ENCODE results near the gene CREBL2.
"Not testable (repeated sequence)": the region's sequence is repeated elsewhere in the genome, so short reads cannot be mapped to it uniquely, and the experiment has no call there.

Gene CREBL2

DNA sequence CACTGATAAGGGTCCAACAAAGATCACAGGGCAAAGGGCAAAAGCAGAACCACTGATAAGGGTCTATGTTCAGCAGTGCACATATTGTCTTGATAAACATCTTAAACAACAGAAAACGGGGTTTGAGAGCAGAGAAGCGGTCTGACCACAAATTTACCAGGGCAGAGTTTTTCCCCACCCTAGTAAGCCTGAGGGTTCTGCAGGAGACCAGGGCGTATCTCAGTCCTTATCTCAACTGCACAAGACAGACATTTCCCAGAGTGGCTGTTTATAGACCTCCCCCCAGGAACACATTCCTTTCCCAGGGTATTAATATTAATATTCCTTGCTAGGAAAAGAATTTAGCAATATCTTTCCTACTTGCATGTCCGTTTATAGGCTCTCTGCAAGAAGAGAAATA lies 28.3 kb downstream of the CREBL2 start:
- DNase-seq, result not testable (repeated sequence)

DNA sequence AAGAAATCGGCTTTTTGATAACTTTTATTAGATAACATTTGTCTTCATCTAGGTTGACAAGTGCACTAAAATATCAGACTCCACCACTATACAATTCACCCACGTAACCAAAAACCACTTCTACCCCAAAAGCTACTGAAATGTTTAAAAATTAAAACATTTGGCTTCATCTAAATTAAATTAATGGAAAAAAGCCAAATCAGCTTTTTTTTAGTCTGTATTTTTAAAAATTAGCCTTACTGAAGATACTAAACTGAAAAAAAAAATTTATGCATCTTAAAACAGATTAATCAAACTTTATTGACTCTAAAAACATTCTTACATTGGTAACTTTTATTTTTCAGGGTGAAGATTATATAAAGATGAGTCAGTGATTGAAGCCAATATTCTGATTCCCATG lies 30.0 kb downstream of the CREBL2 start:
- DNase-seq, result no peak

DNA sequence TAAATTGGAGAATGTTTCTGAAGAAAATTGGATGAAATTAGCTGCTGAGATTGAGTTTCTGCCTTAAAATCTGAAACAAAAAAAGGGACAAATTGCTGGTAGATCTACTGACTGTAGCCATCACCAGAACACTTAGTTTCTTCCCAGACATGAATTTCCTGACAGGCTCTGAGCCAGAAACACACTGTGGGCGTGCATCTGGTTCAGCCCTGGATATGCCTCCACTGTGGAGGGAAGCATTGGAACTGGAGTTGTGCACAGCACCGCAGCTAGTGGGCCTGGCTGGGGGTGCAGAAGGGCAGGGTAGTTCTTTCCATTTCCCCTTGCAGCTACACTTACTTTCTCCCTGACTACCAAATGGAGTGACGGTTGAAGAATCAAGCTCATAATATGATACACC lies 31.2 kb downstream of the CREBL2 start:
- DNase-seq, result no peak

DNA sequence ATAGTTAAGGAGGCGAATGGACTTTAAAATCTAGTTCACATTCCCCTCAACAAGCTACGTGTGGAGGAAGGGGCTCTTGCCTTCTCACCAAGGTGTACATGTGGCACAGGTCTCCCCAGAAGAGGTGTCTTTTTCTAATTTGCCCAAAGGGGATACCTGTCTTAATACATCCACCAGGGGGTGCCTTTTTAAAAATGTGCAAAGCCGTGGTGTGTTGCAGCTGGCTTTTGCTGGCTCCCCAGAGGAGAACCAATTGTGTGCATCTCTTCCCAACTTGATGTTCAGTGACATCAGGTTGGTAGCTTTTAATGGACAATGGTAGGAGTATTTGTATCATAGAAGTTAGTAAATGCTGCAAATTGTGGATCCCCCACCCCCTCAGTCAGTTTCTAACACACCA lies 33.8 kb downstream of the CREBL2 start:
- DNase-seq, result no peak

DNA sequence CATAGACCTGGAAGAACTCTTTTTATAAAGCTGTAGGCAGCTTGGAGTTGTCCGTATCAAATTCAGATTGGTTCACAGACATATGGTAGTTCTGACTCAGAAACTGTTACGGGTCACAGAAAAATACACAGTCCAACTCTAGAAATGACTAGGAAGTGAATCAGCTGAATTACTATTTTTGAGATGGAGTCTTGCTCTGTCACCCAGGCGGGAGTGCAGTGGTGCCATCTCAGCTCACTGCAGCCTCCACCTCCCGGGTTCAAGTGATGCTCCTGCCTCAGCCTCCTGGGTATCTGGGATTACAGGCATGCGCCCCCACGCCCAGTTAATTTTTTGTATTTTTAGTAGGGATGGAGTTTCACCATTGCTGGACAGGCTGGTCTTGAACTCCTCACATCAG lies 34.3 kb downstream of the CREBL2 start:
- not testable (repeated sequence) for DNase-seq

DNA sequence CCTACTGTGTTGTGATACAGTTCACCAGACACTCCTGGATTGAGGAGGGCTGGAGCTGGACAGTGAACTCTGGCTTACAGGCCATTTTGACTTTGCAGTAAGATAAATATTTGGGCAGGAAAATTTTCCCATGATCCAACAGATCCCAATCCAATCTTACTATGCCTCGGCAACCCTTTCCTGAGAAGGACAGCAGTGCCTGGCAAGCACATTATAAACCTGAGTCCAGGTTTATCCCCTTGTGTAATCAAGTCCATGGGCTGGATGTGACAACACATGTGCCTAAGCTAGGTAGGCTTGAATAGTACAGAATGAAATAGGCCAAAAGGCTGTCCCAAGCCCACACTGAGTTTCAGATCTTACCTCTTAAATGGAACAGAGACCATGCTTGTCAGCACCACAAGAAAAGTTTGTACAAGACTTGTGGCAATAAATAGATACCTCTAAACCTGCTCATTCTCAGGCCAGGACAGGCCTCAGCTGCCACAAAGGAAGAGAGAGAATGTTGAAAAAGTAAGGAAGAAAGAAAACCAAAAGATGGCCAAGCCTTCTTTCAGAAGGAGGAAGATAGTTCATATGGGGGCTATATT lies 34.9 kb downstream of the CREBL2 start:
- no peak for DNase-seq

DNA sequence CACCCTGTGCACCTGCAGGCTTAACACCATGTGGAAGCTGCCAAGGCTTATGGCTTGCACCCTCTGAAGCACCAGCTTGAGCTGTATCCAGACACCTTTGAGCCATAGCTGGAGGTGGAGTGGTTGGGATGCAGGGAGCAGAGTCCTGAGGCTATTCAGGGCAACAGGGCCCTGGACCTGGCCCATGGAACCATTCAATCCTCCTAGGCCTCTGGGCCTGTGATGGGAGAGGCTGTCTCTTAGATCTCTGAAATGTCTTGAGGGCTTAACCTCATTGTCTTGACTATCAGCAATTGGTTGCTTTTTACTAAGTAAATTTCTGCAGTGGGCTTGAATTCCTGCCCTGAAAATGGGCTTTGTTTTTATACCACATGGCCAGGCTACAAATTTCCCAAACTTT lies 36.6 kb downstream of the CREBL2 start:
- DNase-seq, result no peak

DNA sequence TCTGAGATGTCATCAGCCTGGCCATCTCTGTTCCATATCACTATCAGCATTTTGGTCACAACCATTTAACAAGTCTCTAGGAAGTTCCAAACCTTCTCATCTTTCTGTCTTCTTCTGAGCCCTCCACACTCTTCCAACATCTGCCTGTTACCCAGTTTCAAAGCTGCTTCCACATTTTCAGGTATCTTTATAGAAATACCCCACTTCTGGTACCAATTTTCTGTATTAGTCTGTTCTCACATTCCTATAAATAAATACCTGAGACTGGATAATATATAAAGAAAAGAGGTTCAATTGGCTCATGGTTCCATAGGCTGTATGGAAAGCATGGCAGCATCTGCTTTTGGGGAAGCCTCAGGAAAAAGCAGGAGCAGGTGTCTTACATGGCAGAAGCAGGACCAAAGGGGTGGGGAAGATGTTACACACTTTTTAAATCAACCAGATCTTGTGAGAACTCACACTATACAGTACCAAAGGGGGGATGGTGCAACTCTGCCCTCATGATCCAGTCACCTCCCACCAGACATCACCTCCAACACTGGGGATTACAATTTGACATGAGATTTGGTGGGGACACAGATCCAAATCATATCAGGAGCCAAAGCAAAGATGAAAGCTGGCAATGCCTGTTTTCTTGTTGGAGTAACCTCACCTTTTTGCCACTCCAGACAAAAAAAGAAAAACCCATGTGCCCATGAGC lies 37.4 kb downstream of the CREBL2 start:
- DNase-seq, result no peak

DNA sequence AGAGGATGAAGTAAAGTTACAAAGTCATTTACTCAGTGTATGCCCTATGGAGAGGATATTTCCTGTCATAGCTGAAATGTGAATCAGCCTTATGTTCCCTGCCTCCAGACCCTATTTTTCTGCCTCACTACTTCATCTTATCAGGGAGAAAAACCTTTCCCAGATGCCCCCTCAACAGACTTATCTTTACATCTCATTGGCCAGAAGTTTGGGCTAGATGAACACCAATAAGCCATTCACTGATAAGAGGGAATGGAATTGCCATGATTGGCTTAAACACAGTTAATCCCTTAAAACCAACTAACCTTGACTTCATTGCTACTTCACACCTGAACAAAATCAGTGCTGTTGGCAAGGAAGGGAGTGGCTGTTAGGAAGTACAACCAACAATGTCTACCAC lies 40.1 kb downstream of the CREBL2 start:
- no peak for DNase-seq

DNA sequence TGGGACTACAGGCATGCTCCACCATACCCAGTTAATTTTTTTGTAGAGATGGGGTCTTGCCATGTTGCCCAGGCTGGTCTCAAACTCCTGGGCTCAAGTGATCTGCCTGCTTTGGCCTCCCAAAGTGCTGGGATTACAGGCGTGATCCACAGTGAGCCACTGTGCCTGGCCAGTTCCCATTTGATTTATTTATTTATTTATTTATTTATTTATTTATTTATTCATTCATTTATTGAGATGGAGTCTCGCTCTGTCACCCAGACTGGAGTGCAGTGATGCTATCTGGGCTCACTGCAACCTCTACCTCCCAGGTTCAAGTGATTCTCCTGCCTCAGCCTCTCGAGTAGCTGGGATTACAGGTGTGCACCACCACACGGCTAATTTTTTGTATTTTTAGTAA lies 41.0 kb downstream of the CREBL2 start:
- DNase-seq, result not testable (repeated sequence)

DNA sequence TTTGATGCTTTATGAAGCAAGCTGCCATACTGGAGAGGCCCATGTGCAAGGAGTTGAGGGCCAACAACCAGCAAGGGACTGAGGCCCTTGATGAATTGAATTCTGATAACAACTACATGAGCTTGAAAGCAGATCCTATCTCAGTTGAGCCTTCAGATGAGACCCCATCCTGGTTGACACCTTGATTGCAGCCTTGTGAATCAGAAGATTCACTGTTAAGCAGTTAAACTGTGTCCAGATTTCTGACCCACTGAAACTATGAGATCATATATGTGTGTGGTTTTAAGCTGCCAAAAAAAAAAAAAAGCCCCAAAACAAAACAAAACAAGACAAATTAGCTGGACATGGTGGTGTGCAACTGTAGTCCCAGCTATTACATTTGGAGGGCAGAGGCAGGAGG lies 42.2 kb downstream of the CREBL2 start:
- DNase-seq, result no peak

DNA sequence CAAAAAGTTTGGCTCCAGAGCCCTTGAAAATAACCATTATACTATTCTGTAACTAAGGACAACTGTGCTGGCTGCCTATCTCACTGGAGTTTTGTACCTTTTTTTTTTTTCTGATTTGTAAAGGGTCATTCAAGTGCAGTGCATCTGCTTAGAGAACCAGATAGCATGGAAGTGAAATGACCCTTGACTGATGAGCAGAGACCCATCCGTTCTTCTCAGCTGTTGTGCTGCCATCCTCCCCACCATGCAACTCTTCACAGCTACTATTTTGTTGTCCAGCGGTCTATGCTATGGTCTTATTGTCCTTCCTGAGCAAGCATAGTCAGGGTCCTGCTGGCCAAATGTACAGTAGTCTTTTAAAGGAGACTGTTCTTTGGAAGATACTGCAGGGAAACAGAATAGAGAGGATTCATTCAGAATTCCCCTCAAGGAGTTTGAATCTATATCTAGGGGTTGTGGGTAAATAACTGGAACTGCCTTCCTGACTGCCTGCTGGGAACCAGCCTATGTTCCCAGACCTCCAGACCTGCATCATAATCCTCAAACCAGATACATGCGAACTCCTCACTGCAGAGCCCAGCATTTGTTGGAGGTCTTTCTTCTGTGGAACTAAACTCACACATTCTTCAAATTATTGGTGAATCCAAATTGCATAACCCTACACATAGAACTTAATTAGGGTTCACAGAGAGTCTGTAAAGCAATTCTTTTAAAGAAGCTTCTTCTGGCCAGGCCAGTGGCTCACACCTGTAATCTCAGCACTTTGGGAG lies 43.2 kb downstream of the CREBL2 start:
- DNase-seq, result no peak

DNA sequence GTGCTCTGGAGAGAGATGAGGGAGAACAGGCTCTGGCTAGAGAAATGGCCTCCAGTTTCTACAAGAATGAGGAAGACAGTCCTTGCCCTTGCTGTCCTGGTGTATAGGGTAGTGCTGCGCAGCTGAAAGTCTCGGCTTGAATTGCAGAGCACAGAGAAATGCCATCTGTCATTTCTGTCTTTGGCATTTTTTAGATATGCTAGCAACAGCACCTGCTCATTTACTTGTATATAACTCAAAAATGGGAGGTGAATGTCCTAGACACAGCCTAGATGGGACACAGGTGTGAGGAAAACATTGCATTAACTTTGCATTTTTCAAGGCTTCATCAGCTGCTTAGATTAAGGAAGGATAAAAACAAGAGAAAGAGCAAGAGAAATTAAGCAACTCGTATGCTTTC lies 48.5 kb downstream of the CREBL2 start:
- DNase-seq, result no peak

DNA sequence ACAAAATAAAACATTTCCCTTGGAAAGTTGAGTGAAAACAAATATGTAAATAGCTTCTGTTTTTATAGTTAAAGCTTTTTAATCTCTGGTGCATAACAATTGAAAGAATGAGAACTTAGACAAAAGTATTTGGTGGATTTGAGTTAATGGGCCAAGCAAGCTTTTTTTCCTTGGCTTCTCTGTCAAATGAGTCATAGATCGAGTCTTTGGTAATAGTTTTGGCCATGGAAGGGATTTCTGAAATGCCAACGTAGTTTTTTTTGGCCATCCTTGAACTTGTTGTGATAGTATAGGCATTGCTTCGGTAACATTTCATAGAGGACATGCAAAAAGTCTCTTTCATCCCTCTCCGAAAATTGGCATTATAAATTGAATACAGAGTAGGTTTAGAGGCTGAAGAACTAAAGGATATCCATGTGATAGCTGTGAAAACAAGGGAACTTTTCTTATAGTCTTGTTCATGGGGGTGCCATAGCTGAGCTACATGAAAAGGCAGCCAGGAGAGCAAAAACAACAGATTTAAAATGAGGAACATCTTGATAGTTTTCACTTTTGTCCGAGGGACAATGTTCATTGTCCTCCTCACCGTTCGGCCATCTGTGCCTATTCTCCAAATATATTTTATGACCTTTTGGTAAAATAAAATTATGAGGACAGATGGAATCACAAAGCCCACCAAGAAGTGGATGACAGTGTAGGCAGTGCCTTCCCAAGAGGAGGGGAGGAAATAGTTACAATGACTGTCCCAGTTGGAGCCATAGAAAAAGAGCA lies 49.6 kb downstream of the CREBL2 start:
- no peak for DNase-seq

DNA sequence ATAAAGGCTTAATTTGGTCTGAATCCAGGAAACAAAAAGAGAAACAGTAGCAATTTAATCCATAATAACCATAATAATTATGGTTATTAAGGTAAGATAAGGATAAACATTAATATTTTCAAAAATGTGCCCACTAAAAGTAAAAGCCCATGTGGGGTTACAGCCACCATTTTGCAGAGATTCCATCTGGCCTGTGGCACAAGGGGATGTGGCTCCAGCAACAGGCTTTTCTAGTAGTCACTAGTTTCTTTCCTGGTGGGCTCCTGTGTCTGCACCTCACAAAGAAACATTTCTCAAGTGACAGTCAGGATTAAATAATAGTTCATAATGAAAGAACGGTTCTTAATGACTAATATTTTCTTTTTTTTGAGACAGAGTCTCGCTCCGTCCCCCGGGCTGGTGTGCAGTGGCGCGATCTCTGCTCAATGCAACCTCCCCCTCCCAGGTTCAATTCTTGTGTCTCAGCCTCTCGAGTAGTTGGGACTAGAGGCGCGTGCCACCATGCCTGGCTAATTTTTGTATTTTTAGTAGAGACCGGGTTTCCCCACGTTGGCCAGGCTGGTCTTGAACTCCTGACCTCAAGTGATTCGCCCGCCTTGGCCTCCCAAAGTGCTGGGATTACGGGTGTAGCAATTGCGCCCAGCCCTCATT lies 52.1 kb downstream of the CREBL2 start:
- no peak for DNase-seq

DNA sequence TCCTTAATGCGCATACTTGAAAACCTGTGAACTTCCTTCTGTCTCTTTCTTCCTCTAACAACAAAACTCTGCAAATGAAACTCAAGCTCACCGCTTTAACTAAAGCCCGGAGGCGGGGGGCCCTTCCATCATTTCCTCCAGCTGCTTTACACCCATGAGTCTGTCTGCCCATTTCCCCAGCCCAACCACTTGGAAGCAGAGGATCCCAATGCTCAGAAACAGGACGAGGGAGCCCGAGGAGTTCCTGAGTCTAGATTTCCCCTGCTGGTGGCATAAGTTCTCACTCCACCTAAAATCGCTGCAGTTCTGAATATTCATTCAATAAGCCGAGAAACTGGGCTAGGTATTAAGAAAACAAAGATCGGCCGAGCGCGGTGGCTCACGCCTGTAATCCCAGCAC lies 53.5 kb downstream of the CREBL2 start:
- DNase-seq, result no peak

DNA sequence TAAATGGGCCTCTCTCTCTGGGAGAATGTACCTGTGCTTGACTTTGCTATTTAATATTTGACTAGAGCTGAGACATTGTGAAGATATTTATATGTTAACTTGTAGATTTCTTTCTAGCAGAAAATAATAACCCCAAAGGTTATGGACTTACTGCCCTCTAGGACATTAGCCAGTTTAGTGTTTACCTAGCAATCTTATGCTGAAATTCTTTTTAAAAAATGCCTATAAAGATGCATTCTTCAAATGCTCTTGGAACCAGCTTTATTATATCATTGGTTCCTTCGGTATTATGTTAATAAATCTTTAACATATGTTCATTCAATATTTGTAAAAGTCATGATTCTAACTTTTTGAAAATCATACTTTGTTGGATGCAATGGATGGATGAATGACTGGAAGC lies 56.3 kb downstream of the CREBL2 start:
- no peak for DNase-seq

DNA sequence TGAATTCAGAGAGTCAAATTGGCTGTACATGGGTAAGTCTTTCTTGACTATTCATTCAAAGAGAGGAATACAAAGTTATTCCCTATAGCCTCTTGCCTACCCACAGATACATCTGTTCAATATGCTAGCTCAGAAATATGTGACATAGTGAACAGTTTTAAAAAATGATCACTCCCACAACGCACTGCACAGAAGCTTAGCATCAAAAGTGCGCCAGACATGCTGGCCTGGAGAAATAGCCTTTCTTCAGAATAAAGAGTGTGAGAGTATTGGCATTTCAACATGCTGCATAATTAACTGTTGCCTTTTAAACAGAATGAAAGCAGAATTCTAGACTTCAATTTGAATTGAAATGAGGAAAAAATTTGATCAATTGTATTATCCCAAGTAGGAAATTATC lies 57.3 kb downstream of the CREBL2 start:
- no peak for DNase-seq

DNA sequence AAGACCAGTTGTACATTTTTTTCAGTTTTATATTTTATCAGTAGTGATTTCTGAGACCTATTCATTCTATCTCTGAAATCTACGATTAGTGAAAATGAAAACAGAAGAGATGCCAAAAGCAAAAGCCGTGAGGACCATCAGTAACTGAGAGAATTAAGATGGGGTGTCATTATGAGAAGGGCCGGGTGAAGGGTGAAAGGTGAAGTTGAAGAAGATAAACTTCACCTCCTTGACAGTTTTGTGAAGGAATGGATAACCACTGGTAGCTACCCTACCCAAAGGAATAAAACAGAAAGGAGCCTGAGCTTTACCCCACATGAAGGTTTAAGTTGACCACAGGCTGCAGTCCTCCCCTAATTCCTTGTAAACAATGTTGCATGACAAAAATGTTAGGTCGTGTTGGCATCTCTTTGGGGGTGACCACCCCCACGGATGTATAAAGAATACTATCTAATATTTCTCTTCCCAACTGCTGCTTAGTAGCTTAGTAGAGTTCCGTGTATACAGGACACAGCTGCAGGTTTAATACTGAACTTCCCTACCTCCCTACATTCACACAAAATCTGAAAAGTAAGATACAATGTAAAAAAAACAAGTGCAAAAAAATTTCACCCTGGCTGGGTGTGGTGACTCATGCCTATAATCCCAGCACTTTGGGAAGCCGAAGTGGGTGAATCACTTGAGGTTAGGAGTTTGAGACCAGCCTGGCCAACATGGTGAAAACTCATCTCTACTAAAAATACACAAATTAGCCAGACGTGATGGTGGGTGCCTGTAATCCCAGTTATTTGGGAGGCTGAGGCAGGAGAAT lies 60.4 kb downstream of the CREBL2 start:
- no peak for DNase-seq

DNA sequence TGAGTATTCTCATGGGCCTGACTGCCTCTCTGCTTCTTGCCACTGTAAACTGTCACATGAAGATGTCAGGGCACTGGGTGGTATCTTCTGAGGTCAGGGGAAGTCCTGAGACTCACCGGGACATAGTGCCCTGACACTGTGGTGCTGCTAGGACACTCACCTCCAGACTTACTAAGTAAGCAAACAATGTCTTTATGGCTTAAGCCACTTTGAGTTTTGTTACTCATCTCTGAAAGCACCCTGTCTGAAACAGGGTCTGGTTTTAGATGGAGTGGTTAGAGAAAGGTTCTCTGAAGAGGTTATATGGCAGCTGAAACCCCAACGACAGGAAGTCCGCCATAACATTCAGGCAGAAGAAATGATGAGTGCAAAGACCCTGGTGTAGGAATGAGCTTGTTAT lies 61.6 kb downstream of the CREBL2 start:
- no peak for DNase-seq

DNA sequence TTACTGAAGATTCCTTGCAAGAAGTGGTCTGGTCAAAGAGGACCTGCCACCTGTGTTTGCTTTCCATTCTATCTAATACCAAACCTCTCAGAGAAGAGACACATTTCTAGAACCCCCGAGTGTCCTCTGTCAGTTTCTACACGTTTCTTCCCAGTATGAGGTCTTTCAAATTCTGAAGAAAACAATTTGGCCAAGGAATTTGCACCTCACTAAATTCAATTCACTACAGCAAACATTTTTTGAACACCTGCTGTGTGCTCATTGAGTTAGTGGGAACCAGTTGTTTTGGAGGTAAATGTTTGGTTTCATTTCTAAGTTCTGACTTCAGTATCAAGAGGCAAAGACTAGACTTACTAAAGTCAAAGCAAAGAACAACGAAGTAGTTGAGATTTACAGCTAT lies 64.9 kb downstream of the CREBL2 start:
- no peak for DNase-seq

Data from cerebellar nuclear complex (tissue), 1 donor.